Neural cell (in vitro differentiated cells): ENCODE data around the gene CGNL1. TPM values are rescaled to one million over a fixed set of nuclear protein-coding genes. Genes with fewer than 3 reads are reported as not detected.

Experiments
- H2AFZ ChIP-seq: fragments of 200-600, 300-800 bp; sonication (generic), shearing (Covaris generic); 2 replicates; pipeline ENCODE4 v1.6.0; 2014; ENCODE audit warnings: low read depth, mild to moderate bottlenecking, antibody characterized with exemption, low read length, moderate library complexity
- H3F3A ChIP-seq: fragments of 200-600 bp; shearing (Covaris generic); 2 replicates; pipeline ENCODE4 v1.6.1; 2016; ENCODE audit warnings: mild to moderate bottlenecking, moderate library complexity, mixed read lengths, antibody characterized with exemption, low read length; ENCODE audit not compliant: insufficient read depth, poor library complexity, severe bottlenecking
- H3K27ac ChIP-seq: fragments of 200-600, 300-800 bp; sonication (generic), shearing (Covaris generic); 2 replicates; pipeline ENCODE4 v1.5.1; 2014; ENCODE audit warnings: mild to moderate bottlenecking, low read length, moderate library complexity
- H3K27me3 ChIP-seq: fragments of 300-800, 200-600 bp; sonication (generic), shearing (Covaris generic); 2 replicates; pipeline ENCODE4 v1.6.0; 2014; ENCODE audit warnings: mild to moderate bottlenecking, low read depth, low read length, moderate library complexity; ENCODE audit not compliant: insufficient read depth
- H3K36me3 ChIP-seq: fragments of 300-800, 200-600 bp; sonication (generic), shearing (Covaris generic); 2 replicates; pipeline ENCODE4 v1.5.1; 2014; ENCODE audit warnings: mild to moderate bottlenecking, antibody characterized with exemption, low read length, moderate library complexity; ENCODE audit not compliant: insufficient read depth
- H3K4me2 ChIP-seq: fragments of 300-800, 200-600 bp; sonication (generic), shearing (Covaris generic); 2 replicates; pipeline ENCODE4 v1.6.0; 2014; ENCODE audit warnings: mild to moderate bottlenecking, low read length
- H3K4me3 ChIP-seq: fragments of 300-800, 200-600 bp; sonication (generic), shearing (Covaris generic); 2 replicates; pipeline ENCODE4 v1.5.1; 2014; ENCODE audit warnings: mild to moderate bottlenecking, low read length, moderate library complexity
- H3K79me2 ChIP-seq: fragments of 200-600 bp; shearing (Covaris generic); replicated peaks from 2 replicates; pipeline ENCODE4 v1.6.0; 2014; ENCODE audit warnings: mild to moderate bottlenecking, low read length, moderate library complexity; ENCODE audit not compliant: insufficient read depth
- H3K9ac ChIP-seq: fragments of 300-800, 200-600 bp; sonication (generic), shearing (Covaris generic); 2 replicates; pipeline ENCODE4 v1.6.1; 2016; ENCODE audit warnings: mild to moderate bottlenecking, low read length, mixed read lengths
- H3K9me2 ChIP-seq: fragments of 200-600 bp; shearing (Covaris generic); 2 replicates; pipeline ENCODE4 v1.6.1; 2016; ENCODE audit warnings: mild to moderate bottlenecking, low read length, mixed read lengths; ENCODE audit not compliant: insufficient read depth
- H3K9me3 ChIP-seq: fragments of 200-600, 300-800 bp; sonication (generic), shearing (Covaris generic); 2 replicates; pipeline ENCODE4 v1.6.1; 2016; ENCODE audit warnings: mild to moderate bottlenecking, mixed run types, low read length, moderate library complexity, mixed read lengths
- H4K20me1 ChIP-seq: fragments of 200-600 bp; shearing (Covaris generic); 2 replicates; pipeline ENCODE4 v1.6.1; 2016; ENCODE audit warnings: mild to moderate bottlenecking, mixed run types; ENCODE audit not compliant: insufficient read depth
- CTCF ChIP-seq: fragments of 450-650 bp; IDR thresholded peaks from 2 replicates; pipeline ENCODE4 v1.5.1; 2014; ENCODE audit warnings: antibody characterized with exemption, mild to moderate bottlenecking, moderate library complexity; ENCODE audit not compliant: poor library complexity, severe bottlenecking
- EP300 ChIP-seq: fragments of 450-650 bp; conservative IDR thresholded peaks from 2 replicates; pipeline ENCODE4 v1.6.1; 2014; ENCODE audit warnings: antibody characterized with exemption, mild to moderate bottlenecking, moderate library complexity; ENCODE audit not compliant: poor library complexity, severe bottlenecking
- EZH2 ChIP-seq: fragments of 200-600, 300-800 bp; shearing (Covaris generic), sonication (generic); IDR thresholded peaks from 2 replicates; pipeline ENCODE4 v1.6.1; 2014; ENCODE audit warnings: antibody characterized with exemption, low read length, borderline replicate concordance, mild to moderate bottlenecking; ENCODE audit not compliant: insufficient read depth, poor library complexity, severe bottlenecking
- MXI1 ChIP-seq: fragments of 450-650 bp; conservative IDR thresholded peaks from 2 replicates; pipeline ENCODE4 v1.6.1; 2014; ENCODE audit warnings: antibody characterized with exemption, mild to moderate bottlenecking; ENCODE audit not compliant: poor library complexity, severe bottlenecking
- POLR2AphosphoS5 ChIP-seq: IDR thresholded peaks from 2 replicates; pipeline ENCODE4 v1.6.1; 2012
- RAD21 ChIP-seq: fragments of 450-650 bp; conservative IDR thresholded peaks from 2 replicates; pipeline ENCODE4 v1.6.1; 2014; ENCODE audit warnings: antibody characterized with exemption, mild to moderate bottlenecking, moderate library complexity
- SMC3 ChIP-seq: fragments of 450-650 bp; conservative IDR thresholded peaks from 2 replicates; pipeline ENCODE4 v1.6.1; 2014; ENCODE audit warnings: antibody characterized with exemption, mild to moderate bottlenecking, moderate library complexity; ENCODE audit not compliant: poor library complexity
- TAF1 ChIP-seq: IDR thresholded peaks from 2 replicates; pipeline ENCODE4 v1.6.1; 2012; ENCODE audit warnings: low read depth
- polyA plus RNA-seq: library from polyadenylated mRNA; depleted of rRNA; stranded (reverse); fragments of >200 nt; gene quantifications from 2 replicates; pipeline ENCODE4 v1.2.3, GENCODE V29; 2014
- TF ChIP-seq, protein P1 (sequence below): IDR thresholded peaks from 2 replicates; pipeline ENCODE4 v1.6.1; 2012; ENCODE audit warnings: borderline replicate concordance

Gene CGNL1
- polyA plus RNA-seq, 1 donor from 2014 or later, result 0.26 TPM

GRCh38 chr15:57537488-57538264 lies 161.4 kb downstream of the CGNL1 start:
- Histone ChIP-seq H4K20me1 (no peaks in the 10 kb centered on the region), H3K9ac (no peak overlapping the region), H3K36me3 (no peaks in the 10 kb centered on the region), H3K4me3 (no peak overlapping the region), H3K9me3 (no peaks in the 10 kb centered on the region), H3K9me2 (no peaks in the 10 kb centered on the region), H3K27ac (no peak overlapping the region), H3K27me3 (no peaks in the 10 kb centered on the region), H2AFZ (no peak overlapping the region), H3K4me2 (no peak overlapping the region), H3F3A (no peaks in the 10 kb centered on the region), H3K79me2 (no peaks in the 10 kb centered on the region)
- TF ChIP-seq TAF1 (no peak), EZH2 (no peak), POLR2AphosphoS5 (no peak), RAD21 (no peak), SMC3 (no peak), CTCF (no peak), MXI1 (no peak), EP300 (no peak)
- TF ChIP-seq, protein P1, sequence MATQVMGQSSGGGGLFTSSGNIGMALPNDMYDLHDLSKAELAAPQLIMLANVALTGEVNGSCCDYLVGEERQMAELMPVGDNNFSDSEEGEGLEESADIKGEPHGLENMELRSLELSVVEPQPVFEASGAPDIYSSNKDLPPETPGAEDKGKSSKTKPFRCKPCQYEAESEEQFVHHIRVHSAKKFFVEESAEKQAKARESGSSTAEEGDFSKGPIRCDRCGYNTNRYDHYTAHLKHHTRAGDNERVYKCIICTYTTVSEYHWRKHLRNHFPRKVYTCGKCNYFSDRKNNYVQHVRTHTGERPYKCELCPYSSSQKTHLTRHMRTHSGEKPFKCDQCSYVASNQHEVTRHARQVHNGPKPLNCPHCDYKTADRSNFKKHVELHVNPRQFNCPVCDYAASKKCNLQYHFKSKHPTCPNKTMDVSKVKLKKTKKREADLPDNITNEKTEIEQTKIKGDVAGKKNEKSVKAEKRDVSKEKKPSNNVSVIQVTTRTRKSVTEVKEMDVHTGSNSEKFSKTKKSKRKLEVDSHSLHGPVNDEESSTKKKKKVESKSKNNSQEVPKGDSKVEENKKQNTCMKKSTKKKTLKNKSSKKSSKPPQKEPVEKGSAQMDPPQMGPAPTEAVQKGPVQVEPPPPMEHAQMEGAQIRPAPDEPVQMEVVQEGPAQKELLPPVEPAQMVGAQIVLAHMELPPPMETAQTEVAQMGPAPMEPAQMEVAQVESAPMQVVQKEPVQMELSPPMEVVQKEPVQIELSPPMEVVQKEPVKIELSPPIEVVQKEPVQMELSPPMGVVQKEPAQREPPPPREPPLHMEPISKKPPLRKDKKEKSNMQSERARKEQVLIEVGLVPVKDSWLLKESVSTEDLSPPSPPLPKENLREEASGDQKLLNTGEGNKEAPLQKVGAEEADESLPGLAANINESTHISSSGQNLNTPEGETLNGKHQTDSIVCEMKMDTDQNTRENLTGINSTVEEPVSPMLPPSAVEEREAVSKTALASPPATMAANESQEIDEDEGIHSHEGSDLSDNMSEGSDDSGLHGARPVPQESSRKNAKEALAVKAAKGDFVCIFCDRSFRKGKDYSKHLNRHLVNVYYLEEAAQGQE, result no peak

DNA sequence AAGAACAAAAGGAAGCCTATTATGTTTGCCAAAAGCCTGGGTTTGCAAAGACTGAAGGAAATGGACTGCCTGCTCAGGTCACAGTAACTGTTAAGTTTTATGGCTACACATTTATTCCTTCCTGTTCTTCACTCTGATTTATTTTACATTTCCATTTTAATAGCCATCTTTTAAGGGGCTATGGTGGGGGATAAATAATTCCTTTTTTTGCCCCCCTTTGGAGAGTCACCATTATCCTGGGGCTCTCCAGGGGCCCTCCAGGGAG lies 161.9 kb downstream of the CGNL1 start:
- no peaks in the 10 kb centered on the region for H3K36me3 ChIP-seq
- H4K20me1 ChIP-seq, result no peaks in the 10 kb centered on the region

More for the DNA sequence above, 161.9 kb downstream of the CGNL1 start:
- no peaks in the 10 kb centered on the region for H3K79me2 ChIP-seq
- no peak overlapping the region for H3K27ac ChIP-seq
- H3K9me3 ChIP-seq, result no peaks in the 10 kb centered on the region
- H3K4me3 ChIP-seq, result no peak overlapping the region
- TF ChIP-seq TAF1 (no peak), CTCF (no peak), POLR2AphosphoS5 (no peak), EZH2 (no peak), MXI1 (no peak), RAD21 (no peak), EP300 (no peak), SMC3 (no peak)
- TF ChIP-seq, protein P1, result no peak
- H3K9me2 ChIP-seq, result no peaks in the 10 kb centered on the region
- no peaks in the 10 kb centered on the region for H3F3A ChIP-seq
- H3K9ac ChIP-seq, result no peak overlapping the region
- no peak overlapping the region for H3K4me2 ChIP-seq
- H3K27me3 ChIP-seq, result no peaks in the 10 kb centered on the region
- H2AFZ ChIP-seq, result no peak overlapping the region
